ENCODE measurements around the gene COL4A2. TPM values are rescaled to one million over a fixed set of nuclear protein-coding genes. Genes with fewer than 3 reads are reported as not detected.

Gene COL4A2
- total RNA-seq, 2 donors from 2014 or later = 0.84 TPM; not detected in 1

DNA sequence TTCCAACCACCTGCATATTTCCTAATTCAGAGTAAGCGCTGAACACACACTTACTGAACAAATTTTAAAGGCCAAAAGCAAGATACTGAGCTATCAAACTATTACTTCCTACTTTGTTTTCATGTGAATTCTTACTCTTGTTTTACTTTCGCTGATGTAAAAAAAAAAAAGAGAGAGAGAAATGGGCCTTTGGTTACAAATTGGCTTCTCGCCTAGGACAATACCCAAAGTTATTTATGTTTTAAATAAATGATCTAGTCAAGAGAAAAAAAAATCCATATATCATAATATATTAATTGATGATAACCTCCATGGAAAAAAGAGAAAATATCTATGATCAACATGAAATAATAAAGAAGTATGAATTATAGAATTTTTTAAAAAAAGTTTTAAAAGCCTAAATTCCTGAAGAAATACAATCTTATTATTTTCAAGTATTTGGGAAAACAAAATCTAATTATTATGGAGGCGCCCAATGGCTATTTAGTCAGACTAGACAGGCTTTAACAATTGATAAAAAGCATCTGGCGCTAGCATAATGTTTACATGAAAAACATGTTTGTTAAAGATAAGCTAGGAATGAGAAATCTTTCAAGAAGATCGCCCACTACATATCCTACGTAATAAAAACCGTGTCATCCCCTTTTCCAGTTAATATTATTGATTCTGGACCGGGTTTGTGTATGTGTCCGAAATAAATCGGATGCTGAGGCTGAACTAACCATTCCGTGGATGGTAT lies 9.1 kb upstream of the COL4A2 start:
- no peaks in the 10 kb centered on the region for H3K36me3 Mint-ChIP-seq
- H3K27ac Mint-ChIP-seq = no peak overlapping the region
- H3K9me3 Mint-ChIP-seq = no peaks in the 10 kb centered on the region
- no peak for DNase-seq (ENCODE audit: low spot score in 2 of 2)
- ATAC-seq = no peak

DNA sequence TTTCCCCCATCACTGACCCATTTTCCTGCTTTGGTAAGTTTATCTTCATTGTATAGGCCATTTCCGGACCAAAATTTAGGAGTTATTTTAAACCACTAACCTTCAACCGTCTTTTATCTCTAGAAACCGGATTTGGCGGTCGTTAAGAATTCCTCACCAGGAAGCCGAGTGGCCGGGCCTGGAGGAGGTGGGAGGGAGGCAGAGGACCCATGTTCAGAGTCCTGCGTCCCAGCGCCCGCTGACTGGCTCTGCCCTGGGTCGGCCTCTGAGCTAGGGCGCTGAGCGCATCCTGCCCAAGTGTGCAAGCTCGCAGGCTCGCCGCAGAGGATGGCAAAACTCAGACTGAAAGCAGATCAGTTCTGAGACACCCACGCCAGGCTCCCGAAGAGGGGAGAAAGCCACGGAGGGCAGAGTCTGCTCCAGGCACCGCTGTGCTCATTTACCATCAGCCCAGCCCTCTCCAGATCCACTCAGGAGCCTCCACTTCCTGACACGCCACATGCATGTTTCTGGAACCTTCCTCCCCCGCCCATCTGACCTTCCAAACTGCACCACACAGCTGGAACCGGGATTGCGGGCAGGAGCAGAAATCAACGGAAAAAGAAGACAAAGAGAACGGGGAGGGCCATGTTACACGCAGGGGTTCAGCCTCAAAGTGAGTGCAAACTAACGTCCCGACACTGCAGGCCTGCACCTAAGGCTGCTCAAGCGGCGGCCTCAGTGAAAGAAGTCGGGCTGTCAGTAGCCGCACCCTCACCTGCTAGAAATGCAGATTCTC lies 8.4 kb upstream of the COL4A2 start:
- H3K27ac Mint-ChIP-seq = no peak overlapping the region
- no peaks in the 10 kb centered on the region for H3K36me3 Mint-ChIP-seq
- ATAC-seq = peak; percentile 80 to 99
- DNase-seq (ENCODE audit: low spot score in 2 of 2) = peak in 1 of 2 donors; percentile 67
- no peaks in the 10 kb centered on the region for H3K9me3 Mint-ChIP-seq

DNA sequence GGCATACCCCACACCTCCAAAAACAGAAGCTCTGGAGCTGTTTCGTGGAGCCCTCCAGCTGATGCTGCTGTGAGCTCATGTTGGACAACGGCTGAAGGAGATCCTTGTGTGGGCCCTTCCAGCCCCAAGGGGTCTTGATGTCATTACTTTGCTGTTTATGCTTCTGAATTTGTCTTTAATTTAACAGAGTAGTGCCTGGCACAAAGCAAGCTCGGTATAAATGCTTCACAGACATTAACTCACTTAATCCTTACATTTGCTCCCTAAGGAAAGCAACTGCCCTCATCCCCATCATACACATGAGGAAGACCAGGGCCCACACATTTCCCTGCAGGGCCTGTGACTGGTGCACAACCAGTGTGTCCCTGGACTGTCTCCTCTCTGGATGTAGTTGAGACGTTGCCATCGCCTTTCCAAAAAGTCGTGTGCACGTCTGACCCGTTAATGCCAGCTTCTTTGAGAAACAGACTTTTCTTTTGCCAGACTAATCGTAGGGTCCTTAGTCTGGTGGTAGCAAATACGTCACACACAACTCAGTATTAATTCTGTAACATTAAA lies 7.7 kb upstream of the COL4A2 start:
- Mint-ChIP-seq H3K27ac (no peak overlapping the region), H3K9me3 (no peaks in the 10 kb centered on the region), H3K36me3 (no peaks in the 10 kb centered on the region)
- ATAC-seq = no peak
- no peak for DNase-seq (ENCODE audit: low spot score in 2 of 2)

DNA sequence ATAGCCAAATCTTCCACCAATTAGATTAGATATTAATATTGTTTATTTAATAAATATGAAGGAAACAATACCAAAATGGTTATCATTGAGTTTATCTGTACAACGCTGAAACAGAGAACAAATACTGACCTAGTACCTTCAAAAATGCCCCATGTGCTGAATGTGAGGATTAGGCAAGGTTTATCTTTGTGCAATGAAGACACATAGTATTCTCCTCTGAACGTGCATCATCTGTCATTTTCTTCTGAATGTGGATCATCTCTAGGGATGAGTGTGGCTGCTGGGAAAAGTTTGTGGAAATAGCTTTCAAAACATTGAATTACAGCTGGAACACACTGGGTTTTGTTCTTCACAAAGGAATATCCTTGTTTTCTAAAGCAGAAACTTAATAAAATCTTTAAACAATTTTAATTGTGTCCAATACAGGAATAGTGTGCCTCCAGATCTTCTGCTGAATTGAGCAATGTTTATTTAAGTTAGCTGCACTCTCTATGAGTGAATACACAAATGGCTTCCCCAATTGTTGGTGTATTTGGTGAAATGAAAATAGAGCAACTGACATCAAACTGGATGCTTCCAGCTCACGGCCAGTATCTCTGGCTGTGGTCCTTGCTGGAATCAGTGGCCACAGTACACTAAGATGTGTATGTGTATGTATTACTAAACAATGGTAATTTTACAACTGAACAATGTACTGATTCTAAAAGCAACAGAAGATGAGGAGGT lies 6.8 kb upstream of the COL4A2 start:
- DNase-seq (ENCODE audit: low spot score in 2 of 2) = no peak
- no peaks in the 10 kb centered on the region for H3K9me3 Mint-ChIP-seq
- no peak for ATAC-seq
- no peak overlapping the region for H3K27ac Mint-ChIP-seq
- H3K36me3 Mint-ChIP-seq = no peaks in the 10 kb centered on the region

DNA sequence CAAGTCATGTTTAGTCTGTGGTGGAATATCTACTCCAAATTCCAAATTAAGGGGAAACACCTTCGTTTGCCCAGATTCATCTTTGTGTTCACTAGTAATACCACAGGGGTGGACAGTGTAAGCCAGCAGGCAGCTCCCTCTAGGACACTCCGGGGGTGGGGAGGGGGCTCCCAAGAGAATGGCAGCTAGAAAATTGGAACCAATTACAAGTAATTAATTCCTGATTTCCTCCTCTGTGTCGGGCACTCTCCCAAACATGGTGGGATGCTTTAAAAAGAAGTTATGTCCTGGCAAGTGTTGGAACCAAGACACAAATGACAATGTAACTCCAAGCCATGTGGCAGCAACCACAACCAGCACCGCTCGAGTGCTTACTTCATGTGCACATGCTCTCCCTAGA lies 6.0 kb upstream of the COL4A2 start:
- ATAC-seq = no peak
- no peak for DNase-seq (ENCODE audit: low spot score in 2 of 2)
- Mint-ChIP-seq H3K9me3 (no peaks in the 10 kb centered on the region), H3K27ac (no peak overlapping the region), H3K36me3 (no peaks in the 10 kb centered on the region)

DNA sequence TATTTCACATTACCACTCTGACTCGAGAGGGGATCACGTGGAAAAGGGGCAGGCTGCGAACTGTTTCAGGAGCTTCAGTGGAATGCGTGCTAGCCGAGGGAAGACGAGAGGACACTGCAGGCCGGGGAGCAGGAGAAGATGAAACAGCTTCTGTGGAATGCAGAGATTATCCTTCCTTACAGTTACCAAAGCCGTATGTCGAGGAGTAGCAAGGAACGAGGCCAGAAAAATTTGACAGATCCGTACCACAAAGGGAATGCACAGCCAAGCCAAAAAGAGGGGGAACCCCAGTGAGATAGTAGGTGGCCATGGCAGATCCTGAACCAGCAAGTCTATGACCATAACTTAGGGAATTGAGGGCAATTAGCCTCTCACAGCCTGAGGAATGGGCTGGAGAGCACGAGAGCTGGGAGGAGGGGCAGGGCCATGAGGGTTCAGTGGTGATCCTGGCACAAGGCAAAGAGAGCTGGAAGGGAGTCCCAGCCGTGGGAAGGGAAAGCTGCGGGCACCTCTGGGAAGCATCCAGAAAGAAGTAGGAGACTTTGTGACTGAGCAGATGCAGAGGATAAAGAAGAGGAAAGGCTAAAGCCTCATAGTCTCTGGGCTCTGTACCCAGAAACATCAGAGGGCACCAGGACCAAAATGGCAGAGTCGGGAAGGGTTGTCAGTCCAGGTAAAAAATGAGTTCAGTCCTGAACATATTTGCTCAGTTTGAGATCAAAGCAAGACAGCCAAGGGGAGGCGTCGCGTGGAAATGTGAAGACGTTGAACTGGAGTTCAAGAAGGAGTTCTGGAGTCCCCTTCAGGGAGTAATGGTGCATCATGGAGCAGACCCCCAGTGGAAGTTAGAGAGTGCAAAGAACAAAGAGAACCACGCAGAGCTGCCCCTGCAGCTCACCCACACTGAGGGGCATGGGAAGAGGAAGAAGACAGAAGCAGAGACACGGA lies 5.2 kb upstream of the COL4A2 start:
- Mint-ChIP-seq H3K27ac (no peak overlapping the region), H3K36me3 (no peaks in the 10 kb centered on the region), H3K9me3 (no peaks in the 10 kb centered on the region)
- no peak for ATAC-seq
- DNase-seq (ENCODE audit: low spot score in 2 of 2) = no peak

DNA sequence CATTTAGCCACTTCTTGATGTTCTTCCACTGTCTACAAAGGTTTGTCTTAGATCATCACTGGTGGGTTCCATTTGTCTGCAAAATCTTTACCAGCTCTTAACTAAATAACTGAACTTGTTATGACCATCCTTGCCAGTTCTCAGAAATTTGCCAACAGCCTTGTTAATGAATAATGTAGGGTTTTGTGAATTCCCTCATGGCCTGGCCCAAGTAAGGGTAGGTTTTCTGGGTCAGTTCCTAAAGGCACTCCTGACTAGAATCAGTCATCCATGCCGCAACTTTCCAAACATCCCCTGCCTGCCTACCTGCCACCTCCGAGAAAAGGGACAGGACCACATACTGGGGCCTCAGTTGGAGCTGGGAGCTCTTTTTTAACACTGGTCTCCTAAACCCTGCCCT lies 4.1 kb upstream of the COL4A2 start:
- Mint-ChIP-seq H3K9me3 (no peaks in the 10 kb centered on the region), H3K36me3 (peaks cover 0 to 1% of the 10 kb centered on the region in 2 donors), H3K27ac (no peak overlapping the region)
- no peak for DNase-seq (ENCODE audit: low spot score in 2 of 2)
- ATAC-seq = no peak

DNA sequence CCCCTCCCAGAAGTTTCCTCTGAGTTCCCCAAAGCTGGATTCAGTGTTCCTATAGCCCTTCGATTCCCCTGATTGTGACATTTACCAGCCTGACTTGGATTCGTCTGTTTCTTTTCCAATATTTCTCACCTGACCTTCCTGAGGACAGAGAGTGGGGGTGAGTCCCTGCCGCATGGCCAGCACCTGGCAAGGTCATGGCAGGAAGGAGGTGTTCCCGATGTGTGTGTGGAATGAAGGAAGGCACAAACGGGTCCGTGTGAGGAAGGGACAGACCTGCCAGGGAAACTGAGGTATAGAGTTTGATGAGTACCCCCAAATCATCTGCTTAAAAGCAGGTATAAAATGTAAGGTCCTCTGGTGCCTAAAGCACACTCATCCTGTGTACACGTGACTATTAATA lies 3.4 kb upstream of the COL4A2 start:
- Mint-ChIP-seq H3K9me3 (no peaks in the 10 kb centered on the region), H3K27ac (no peak overlapping the region), H3K36me3 (peaks cover 0 to 6% of the 10 kb centered on the region in 2 donors)
- ATAC-seq (no peak), DNase-seq (ENCODE audit: low spot score in 2 of 2) (no peak)

DNA sequence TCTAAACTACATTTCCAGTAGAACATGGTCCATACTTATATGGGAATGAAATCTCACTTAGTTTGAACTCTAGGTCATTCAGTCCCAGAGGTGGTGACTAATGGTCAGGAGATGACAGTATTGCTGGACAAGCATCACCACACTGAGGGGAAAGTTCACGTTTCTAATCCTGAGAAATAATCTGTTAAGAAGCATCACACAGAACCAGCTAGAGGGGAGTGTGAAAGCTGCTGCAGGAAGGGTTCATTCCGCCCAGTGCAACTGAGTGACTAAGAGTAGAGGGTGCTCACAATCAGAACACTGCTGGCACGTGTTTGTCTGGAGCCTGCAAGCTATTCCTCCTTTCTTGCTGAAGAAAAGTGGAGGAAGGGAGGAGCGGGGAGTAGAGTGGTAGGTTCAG lies 2.8 kb upstream of the COL4A2 start:
- Mint-ChIP-seq H3K27ac (no peak overlapping the region), H3K9me3 (no peaks in the 10 kb centered on the region), H3K36me3 (peaks cover 0 to 6% of the 10 kb centered on the region in 2 donors)
- no peak for DNase-seq (ENCODE audit: low spot score in 2 of 2)
- ATAC-seq = no peak

DNA sequence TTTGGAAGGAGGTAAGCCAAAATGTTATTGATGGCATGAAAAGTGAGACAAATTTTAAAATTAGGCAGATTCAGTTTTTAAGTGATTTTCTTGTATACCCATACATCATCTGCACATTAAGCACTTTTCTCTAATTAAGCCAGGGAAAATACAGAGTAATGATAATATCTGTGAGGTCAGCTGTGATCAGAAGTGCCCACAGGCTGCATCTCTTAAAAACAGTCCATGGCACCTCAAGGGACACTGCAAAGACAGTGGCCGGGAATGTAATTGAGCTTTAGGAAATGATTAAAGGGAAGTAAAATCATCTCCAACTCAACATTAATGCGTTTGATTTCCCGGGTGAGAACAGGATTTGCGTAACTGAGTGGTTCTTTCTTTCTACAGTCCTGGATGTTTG lies 2.1 kb upstream of the COL4A2 start:
- no peak overlapping the region for H3K27ac Mint-ChIP-seq
- H3K9me3 Mint-ChIP-seq = no peaks in the 10 kb centered on the region
- DNase-seq (ENCODE audit: low spot score in 2 of 2) = no peak
- peaks cover 0 to 6% of the 10 kb centered on the region in 2 donors for H3K36me3 Mint-ChIP-seq
- ATAC-seq = no peak

DNA sequence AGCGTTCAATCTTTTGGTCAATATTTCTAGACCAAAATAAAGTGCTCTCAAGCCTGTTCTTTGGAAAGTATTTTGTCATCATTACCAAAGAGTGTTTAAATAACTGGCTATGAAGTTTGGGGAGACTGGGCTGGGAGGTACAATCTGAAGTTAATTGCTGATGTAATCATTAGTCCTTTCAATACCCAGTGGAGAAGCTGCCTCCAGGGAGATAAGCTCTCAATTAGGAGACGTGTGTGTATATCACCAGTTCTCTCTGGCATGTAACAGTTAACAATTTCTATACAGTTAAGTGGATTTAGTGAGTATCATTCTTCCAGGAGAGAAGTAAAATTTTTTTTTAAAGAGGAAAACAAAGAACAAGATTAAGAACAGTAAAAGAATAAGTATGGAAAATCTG lies 1.5 kb upstream of the COL4A2 start:
- H3K27ac Mint-ChIP-seq = no peak overlapping the region
- H3K36me3 Mint-ChIP-seq = peaks cover 0 to 6% of the 10 kb centered on the region in 2 donors

DNA sequence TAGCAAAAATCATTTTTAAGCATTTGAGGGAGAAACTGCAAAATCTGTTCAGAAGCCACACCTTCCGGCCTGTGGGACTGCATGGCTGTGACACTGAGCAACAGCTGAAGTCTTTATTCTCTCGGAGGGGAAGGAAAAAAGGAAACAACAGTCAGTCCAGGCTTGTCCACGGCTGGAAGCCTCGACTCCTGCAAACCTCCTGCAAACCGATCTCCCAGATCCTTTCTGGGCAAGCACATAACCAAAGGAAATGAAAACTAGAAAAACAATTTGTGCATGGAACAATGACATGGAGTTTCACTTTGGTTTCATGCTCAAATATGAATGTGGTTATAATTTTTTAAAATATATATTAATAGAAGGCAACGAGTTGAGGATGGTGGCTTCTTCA lies 1.1 kb upstream of the COL4A2 start:
- Mint-ChIP-seq H3K9me3 (no peaks in the 10 kb centered on the region), H3K36me3 (peaks cover 0 to 6% of the 10 kb centered on the region in 2 donors), H3K27ac (no peak overlapping the region)
- no peak for ATAC-seq
- DNase-seq (ENCODE audit: low spot score in 2 of 2) = no peak

More for the DNA sequence above, 1.5 kb upstream of the COL4A2 start:
- no peak for DNase-seq (ENCODE audit: low spot score in 2 of 2)
- no peak for ATAC-seq
- H3K9me3 Mint-ChIP-seq = no peaks in the 10 kb centered on the region

DNA sequence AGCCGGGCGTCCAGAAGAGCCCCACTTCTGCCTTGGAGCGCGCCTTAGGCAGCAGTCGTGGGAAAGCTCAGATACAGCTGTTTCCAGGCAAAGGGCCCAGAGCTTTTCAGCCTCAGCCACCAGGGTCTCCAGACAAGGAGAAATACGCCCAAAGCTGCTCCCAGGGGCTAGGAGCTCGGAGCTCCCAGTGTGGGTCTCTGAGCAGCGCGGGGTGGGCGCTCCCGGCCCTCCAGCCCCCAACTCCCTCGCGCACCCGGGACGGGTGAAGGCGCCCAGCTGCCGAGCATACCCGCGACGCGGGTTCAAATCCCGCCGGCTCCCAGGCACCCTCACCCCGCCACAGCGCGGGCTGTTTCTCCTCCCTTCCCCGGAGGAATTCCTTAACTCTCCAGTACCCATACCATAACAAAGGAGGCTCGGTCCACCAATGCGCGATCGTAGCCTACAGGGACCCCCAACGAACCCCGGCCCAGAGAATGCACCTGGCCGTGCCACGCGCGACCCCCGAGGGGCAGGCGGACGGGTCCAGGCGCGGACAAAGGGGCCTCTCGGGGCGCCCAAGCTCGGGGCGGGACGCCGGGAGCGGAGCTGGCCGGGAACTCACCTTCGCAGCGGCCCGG lies 634 bp upstream of the COL4A2 start:
- ATAC-seq (no peak), DNase-seq (ENCODE audit: low spot score in 2 of 2) (no peak)
- H3K9me3 Mint-ChIP-seq = no peaks in the 10 kb centered on the region
- H3K36me3 Mint-ChIP-seq = peaks cover 0 to 6% of the 10 kb centered on the region in 2 donors
- no peak overlapping the region for H3K27ac Mint-ChIP-seq

DNA sequence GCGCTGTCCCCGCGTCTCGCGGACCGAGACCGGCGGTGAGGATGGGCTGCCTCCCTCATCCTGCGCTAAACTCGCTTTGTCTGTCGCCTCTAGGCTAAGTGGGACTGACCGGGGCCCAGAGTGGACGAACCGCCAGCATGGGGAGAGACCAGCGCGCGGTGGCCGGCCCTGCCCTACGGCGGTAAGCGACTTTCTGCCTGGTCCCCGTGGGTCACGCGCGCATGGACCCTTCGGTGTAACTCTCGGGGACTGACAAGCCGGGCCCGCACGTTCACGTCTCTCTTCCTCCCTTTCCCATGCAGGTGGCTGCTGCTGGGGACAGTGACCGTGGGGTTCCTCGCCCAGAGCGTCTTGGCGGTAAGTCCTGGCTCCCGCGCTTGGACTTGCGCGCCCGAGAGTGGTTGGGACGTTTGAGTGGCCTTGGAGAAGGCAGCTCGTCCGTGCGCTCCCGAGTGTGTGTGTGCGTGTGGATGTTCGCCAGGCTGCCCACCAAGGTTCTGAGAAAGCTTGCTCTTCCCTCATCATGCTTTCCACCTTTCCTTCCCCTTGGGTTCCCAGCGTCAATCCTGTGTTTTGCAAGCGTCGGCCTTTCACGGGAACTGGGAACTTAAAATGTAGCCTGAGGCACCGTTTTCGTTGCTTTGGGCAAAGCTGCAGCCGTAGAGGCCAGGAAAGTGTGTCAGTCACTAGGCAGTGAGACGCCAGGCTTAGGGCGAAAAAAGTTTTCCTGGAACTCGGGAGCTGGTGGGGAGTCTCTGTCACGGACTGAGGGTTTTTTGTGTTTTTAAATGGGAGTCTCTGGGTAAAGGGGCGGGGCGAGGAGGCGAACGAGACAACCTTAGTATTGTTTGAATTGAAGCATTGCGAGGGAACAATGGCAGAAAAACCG lies 927 bp downstream of the COL4A2 start:
- ATAC-seq (peak in 1 of 2 donors; percentile 19), DNase-seq (ENCODE audit: low spot score in 2 of 2) (no peak)
- Mint-ChIP-seq H3K9me3 (no peaks in the 10 kb centered on the region), H3K27ac (no peak overlapping the region), H3K36me3 (peaks cover 0 to 6% of the 10 kb centered on the region in 2 donors)

All from activated naive CD4-positive, alpha-beta T cell treated with anti-CD3 and anti-CD28 coated beads, Interleukin-2, amount 50 U/mL, for 72 hours (primary cell).